Activated T-helper 1 cell treated with anti-CD3 and anti-CD28 coated beads, Interleukin-2, amount 50 U/mL, for 16 hours (primary cell): ENCODE measurements around the gene TBRG4.

ENCODE experiments used
- DNase-seq, 2 donors: peaks; one replicate each; pipeline ENCODE4 v3.0.0-alpha.2; 2020; ENCODE audit warnings: low read depth in 1 of 2, low spot score in 1 of 2

Gene TBRG4

DNA sequence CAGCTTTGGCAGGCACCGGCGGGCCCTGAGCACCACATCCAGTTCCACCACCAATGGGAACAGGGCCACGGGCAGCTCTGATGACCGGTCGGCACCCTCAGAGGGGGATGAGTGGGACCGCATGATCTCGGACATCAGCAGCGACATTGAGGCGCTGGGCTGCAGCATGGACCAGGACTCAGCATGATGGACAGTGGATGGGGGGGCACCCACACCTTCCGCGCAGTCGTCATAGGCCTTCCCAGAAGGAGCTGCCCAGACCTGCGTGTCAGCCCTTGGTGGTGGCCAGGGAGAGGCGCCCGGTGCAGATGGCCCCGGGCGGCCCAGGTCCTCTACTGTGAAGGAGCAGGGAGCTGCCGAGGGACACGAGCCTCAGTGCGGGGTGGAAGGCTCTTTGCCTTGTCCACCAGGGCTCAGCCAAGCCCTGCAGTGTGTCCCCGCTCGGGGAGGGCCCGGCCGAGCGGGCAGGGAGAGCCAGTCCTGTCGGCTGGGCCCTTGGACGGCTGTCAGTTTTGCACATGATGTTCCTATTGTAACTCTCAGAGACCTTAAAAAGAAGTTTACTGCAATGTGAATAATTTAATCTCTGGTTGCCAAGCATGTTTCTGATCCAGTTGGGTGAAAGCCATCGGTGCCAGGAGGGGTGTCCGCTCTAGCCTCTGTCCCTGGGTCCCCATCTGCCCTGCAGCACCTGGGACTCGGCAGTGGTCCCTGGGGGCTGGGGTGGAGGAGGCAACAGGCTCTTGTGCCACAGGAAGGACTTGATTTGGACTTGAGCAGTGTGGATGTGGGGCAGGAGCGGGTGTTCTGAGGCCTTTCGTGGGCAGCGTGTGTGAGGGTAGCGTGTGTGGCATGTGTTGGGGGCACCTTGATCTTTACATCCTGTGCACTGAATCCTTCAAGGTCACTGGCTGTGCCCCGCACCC is 35.4 kb downstream of the TBRG4 start:
- DNase-seq: no peak

DNA sequence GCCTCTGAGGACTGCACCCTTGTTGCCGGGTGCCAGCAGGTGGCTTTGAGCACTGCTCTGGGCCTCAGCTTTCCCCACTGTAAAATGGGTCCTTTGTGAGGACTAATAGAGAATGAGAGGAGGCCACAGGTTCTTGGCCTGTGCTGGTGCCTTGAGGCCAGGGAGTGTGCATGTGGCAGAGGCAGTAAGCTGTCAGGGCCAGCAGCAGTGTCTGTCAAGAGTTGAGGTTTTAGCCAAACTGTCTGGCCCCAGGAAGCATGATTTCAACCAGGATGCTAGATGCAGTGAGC is 36.2 kb downstream of the TBRG4 start:
- DNase-seq: no peak

DNA sequence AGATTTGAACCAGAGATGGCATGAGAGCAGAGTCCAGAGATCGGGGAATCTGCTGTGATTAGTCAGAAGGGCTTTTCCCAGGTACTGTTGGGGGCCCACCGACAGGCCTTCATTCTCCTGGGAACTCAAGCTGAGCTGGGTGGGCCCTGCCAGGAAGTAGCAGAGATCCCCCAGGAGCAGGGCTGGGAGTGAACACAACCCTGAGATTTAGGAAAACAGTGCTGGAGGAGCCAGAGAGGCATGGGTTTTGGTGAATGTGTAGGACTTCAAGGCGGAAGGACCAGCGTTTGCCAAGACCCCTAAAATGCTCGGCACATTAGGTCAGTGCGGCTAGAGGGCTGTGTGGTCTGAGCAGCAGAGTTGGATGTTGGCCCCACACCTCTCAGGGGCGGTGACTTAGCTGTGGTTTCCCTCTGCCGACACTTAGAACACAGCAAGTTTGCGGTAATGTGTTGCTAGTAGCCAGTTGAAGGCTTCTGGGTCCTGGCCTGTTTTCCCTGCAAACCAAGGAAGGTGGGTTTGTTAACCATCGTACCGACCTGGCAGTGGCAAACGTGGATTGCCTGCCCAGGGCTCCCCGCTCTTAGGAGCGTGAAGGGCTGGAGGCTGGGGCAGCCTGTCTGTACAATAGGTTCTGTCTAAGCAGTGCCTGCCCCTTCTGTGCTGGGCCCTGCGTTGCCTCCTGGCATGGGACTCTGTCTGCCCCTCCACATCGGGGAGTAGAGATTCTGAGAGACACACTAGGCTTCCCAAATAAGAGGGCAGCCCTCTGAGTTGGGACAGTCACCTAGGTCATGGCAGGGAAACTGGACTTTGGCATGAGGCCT is 36.8 kb downstream of the TBRG4 start:
- no peak for DNase-seq

DNA sequence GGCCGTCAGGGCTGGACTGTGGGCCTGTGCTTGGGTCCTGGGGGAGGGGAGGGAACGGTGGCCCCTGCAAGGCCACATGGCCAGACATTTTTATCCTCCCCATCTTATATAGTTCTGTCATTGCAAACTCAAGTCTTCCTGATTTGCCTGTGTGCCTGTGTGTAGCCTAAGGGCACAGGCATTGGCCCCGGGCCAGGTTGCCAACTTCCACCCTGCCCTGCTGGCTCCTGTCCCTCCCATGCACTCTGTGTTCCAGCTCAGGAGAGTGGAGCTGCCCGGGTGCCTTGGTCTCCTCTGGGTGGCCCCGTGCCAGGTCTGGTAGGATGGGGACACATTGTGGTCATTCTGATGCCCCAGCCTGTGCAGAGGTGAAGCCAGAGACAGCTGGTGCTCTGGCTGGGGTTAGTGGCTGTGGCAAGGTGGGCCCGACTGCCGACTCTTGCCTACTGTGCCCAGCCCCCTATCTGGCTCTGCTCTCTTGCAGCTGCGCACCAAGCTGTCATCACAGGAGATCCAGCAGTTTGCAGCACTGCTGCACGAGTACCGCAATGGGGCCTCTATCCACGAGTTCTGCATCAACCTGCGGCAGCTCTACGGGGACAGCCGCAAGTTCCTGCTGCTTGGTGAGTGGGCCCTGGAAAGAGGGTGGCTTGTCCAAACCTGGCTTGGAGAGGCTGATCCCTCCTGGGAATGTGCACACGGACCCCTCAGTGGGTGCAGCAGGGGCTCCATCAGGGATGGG is 37.5 kb downstream of the TBRG4 start:
- no peak for DNase-seq

DNA sequence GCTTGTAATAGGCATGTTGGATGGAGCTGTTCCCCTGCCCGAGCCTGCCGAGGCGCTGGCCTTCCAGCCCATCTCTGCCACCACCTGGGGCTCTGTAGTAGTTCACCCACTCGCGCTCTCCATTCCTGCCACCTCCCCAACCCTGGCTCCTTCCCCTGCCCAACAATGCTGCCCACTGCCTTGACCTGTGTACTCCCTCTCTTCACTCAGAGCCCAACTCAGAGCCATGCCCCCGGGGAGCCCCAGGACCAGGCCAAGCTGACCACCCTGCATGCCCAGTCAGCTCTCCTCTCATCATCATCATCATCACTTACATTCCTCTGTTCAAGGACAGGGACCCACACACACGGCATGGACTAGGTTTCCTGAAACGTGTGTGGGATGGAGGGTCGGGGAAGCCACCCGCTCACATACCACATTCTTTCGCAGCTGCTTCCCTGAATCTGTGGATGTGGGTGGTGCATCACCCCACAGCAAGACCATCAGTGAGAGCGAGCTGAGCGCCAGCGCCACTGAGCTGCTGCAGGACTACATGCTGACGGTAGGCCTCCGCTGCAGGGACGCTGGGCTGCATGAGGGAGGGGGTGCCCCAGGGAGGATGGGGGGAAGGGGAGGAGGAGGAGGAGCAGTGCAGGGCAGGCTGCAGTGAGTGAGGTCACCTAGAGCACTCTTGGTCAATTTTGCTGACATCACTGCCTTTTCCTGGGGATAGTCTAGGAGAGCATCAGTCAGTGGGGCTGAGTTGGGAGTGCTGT is 38.3 kb downstream of the TBRG4 start:
- DNase-seq: no peak

DNA sequence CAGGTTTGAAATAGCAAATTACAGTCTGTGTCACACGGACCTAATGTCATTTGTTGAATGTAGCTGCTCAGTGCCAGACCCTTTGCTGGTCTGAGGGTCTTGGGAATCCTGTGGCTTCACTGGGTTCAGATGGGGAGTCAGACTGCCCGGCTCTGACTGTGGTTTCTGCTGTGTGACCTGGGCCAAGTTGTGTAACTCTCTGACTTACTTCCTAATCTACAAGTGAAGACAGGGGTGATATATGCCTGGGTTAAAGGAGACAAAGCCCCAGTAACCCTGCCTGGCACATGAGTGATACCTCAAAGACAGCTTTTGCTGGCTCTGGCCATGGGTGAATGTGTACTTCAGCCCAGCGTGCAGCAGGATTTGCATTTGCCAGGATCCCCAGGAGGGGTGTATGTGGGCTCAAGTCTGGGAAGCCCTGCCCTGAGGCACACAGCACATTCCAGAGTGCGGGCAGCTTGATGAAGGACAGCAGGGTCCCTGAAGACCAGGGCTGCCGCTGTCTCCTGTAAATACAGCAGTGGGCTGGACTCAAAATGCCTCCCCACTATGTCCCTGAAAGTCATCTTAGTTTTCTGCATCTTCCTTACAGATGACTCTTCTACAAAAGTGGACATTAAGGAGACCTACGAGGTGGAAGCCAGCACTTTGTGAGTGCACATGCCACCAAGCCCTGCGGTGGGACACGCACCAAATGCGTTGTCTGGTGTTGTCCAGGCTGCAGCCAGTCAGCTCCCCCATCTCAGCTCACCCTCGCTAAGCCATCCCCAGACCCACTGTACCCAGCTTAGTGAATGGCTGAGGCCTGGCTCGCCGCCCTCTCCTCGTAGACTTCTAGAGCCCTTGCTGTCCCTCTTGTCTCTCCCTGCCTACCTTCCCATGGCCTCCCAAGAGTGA is 39.1 kb downstream of the TBRG4 start:
- DNase-seq: no peak

DNA sequence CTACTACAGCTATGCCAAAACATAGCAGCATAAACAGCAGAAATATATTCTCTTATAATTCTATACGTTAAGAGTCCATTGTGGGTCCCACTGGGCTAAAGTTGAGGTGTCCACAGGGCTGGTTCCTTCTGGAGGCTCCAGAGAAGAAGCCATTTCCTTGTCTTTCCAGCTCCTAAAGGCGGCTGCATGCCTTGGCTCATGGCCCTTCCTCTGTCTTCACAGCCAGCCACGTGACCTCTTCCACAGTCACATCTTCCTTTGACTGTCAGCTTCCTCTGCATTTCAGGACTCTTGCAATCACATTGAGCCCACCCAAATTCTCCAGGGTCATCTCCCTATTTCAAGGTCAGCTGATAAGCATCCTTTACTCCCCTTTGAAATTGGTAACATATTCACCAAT is 40.0 kb downstream of the TBRG4 start:
- DNase-seq: no peak

DNA sequence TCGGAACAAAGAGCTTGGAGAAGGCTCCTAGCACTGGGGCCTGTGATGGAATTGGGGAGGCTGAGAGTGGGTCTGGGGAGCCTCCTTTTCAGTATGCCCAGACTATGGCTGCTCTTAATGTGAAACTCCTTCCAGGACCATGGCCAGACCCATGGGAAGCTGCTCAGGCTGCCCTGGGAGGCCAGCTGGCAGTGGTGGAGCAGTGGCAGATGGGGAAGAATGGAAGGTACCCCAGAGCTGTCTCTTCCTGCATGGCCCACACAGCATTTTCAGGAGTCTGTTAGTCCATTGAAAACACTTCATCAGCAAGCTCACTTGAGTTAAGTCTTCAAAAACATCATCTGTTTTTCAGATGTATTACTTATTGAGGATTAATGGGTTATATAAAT is 41.2 kb downstream of the TBRG4 start:
- no peak for DNase-seq

DNA sequence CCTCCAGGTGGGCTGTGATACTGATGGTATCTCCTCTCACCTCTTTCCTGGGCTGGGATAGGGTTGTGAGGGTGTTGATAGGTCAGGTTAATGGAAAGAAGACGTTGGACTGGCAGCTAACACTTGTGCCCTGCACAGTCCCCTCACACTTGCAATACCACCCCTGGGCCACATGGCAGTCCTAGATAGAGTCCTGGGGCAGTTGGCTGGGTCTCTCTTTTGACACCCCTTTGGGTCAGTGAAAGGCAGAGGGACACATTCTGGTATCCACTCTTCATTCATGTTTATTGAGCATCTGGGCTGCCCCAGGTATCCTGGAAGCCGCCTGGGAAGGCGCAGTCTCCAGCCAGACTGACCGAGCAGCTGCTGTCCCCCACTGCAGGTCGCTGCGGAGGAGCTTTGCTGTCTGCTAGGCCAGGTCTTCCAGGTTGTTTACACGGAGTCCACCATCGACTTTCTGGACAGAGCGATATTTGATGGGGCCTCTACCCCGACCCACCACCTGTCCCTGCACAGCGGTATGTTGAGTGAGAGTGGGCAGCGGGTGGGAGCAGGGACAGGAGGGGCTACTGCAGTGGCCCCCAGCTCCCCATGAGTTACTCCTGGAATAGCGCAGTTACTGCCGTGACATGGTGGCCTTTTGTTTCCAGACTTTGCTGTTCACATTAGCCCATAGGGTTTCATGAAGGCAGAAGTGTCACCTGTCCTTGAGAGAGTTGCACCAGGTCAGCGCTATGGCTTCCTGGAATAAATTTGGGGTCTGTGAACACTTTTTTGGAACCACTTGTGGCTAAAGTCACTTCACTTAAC is 41.8 kb downstream of the TBRG4 start:
- no peak for DNase-seq

DNA sequence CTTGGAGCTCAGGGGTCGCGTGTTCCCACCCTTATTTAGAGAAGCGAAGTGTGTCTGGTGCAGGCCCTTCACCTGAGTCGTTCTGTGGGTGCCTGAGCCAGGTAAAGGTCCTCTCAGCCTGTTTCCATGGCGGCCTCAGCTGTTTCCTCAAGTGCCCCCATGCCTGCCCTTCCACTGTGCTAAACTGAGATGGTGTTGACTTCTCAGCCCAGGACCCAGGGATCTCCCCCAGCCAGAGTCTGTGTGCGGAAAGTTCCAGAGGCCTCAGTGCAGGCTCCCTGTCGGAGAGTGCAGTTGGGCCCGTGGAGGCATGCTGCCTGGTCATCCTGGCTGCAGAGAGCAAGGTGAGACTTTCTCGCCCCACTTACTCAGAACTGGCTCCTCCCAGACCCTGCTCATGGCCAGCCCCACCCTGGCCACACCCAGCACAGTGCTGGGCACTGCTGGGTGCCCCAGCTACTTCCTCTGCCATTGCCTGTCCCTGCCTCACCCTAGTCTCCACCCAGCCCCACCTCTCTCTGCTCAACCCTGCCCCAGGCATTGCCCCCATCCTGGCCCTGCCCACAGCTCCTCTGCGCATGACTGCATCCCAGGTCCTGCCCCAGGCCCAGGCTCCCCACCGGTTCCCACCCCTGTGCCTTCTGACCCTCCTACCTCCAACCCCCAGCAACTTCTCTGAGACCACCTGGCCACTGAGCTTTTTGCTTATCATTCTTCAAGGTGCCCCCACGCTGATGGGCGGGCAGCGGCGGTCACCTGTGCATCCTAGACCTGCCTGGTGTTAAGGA is 43.1 kb downstream of the TBRG4 start:
- no peak for DNase-seq

DNA sequence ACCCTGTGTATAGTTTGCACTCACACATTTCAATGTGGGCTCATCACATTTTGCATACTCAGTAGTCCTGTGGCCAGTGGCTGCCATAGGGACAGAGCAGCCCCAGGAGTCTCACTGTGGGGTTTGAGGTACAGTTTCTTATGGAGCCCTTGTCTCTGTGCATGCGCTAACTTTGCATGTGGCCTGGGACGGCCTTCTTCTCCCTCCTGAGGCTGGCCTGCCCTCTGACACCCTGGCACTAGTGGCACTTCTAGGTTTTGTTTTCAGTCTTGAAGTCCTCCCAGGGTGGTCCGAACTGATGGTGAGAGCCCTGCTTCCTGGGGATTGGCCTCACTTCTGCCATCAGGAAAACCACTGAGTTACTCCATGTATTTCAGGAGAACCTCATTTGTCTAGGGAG is 43.9 kb downstream of the TBRG4 start:
- DNase-seq: no peak

DNA sequence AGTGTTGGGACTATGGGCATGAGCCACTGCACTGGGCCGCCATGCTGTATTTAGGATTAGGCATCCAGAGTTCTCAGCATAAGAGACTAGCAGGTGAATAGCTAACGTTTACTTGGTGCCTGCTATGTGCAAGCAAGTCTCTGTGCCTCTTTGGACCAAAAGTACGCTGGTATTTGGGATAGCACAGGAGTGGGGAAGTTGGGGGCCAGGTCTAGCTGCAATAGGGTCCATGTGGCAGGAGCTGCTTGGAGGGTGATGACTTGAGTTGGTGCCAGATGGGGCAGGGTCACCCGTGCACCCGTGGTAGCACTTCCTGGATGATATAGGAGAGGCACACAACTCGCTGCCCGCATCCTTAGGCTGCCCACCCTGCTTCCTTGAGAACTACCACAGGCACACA is 45.1 kb downstream of the TBRG4 start:
- no peak for DNase-seq

DNA sequence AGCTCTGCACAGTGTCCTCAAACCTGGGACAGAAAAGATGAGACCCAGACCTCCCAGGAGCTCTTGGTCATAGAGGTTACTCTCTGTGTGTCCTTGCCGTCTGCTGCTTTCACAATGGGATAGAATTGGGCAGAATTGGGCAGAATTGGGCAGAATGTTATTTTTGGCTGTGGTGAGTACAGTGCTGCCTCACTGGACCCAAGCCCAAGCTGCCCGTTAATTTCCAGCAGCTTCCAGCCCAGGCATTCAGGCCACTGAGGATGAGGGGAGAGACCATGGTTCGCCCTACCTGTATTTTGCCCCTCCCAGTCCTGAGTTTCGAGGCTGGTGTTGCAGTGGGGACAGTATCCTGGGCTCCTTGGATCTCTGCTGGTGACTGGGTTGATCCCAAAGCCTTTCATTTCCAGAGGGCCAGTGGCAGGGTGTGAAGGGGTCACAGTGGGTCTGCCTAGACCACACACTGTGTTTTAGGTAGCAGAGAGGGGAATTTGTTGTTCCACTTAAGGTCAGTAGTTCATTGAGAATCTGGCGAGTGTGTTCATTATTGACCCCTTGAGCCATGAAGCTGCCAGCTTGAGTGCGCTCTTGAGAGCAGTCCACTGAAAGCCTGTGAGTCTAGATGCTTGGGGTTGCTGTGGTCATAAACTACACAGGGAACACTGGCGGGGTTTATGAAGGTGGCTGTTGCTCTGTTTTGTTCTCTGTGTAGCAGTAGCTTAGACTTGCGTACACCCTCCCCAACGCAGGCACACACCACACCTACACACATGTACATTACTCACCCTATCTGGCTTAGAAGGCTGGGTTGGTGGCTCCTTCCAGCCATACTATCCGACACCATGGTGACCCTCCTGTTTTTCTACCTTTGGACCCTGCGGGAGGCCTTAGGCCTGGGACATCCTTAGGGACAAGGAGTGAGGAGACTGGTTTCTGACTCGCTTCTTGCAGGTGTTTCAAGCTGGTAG is 46.2 kb downstream of the TBRG4 start:
- DNase-seq: no peak

DNA sequence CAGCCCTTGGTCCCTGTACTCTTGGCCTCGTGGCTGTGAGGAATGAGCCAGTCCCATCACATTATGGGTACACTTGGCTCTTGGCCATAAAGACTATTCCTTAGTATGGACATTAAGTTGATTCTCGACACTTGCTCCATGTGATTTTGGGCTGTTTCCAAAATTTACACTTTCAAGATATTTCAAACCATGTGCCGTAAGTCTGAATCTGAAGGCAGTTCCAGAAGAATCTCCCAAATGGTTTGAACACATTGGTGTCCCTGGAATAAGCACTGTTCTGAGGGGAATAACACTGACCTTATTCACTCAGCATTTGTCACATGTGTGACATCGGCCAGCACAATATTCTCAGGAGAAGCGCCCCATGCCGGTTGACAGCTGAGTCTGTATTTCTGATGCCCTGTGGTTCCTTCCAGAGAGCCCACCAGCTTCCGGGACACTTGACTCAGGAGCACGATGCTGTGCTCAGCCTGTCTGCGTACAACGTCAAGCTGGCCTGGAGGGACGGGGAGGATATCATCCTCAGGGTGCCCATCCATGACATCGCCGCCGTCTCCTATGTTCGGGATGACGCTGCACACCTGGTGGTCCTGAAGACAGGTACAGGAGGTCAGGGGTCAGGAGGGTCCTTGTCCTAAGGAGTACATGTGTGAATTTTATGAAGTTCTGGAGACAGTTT is 47.3 kb downstream of the TBRG4 start:
- DNase-seq: no peak

DNA sequence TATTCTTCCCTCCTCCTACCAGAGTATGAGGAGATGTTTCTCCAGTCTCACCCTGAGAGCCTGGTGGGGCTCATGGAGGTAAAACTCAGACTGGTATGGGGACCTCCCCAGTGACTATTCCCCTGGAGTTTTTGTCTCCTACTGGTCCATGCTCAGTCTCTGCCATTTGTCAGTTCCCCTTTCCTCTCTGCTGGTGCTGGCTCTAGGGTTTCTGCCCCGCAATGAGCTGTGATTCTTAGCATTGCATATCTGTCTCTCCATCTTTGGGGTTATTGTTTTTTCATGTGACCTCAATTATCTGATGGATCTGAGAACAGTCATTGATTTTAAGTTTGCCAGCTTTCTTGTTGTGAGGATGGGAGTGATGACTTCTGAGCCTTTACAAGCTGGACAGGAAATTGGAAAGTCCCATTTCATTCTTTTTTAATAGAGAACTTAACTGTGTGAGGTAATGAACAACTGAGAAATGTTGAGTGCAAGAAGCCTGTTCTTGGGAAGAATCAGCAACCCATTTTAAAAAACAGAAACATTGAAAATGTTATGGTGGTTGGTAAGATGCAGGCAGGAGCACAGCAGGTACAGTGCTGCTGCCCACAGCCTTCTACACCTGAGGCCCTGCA is 49.6 kb downstream of the TBRG4 start:
- DNase-seq: no peak

DNA sequence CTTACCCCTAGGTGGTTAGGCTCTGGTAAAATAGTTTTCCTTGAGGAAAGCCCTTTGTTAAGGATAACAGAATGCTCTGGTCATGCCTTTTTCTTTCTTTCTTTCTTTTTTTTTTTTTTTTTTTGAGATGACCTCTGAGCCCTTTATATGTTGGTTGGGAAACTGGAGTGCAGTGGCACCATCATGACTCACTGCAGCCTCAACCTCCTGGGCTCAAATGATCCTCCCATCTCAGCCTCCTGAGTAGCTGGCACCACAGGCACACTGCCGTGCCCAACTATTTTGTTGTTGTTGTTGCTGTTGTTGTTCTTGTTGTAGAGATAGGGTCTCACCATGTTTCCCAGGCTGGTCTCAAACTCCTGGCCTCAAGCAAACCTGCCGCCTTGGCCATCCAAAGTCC is 50.1 kb downstream of the TBRG4 start:
- DNase-seq: no peak
